ENCODE data around the gene TNRC18. TPM values are rescaled to one million over a fixed set of nuclear protein-coding genes. Genes with fewer than 3 reads are reported as not detected.

Gene TNRC18
- total RNA-seq, 6 donors from 2014 or later, result 101 to 617 (median 128) TPM

DNA sequence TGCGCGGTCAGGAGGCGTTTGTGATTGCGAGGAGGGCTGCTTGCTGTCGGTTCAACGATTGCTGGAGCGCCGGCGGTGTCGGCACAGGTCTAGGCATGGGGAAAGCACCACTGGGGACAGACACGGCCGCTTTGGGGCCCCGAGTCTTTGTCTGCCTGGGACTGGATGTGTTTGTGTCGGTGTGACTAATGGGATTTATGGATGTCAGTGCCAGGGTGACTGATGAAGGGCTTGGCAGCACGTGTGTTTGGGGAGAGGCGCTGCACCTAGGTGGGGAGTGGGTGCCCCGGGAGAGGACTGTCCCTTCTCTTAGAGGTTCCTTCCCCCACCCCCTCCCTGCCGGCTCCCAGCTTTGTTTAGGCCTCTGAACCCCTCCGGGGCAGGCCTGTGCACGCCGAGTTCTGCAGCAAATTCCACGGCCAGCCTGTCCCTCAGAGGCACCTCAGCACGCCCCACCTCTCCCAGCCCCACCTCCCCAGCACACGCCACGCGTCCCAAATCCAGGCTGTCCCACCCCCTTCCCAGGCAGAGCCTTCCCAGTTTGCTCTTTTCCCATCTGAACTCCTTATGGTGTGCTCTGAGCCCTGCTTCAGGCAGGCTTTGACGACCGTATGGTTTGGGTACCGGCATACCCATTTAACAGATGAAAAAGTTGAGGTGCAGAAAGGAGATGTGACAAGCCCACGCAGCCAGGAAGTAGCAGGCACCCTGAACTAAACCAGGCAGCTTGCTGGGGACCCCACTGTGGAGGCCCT is 6.4 kb upstream of the TNRC18 start:
- no peaks in the 10 kb centered on the region for H3K36me3 ChIP-seq
- H3K27me3 ChIP-seq, result no peaks in the 10 kb centered on the region
- 32 to 47% methylated on average over 25 to 26 of the region's 30 CpGs for WGBS, 2 donors
- H3K27ac ChIP-seq, result peak overlapping the region; percentile 95 to 99 (median 99)
- H3K4me1 ChIP-seq, result peaks cover 21 to 38% (median 22%) of the 10 kb centered on the region in 4 donors
- H3K9me3 ChIP-seq, result no peaks in the 10 kb centered on the region
- DNase-seq (peak; percentile 48 to 66), ATAC-seq (ENCODE audit: low FRiP score in 2 of 2) (no peak)
- H3K4me3 ChIP-seq, result peak overlapping the region; percentile 14 to 89 (median 66)
- TF ChIP-seq EP300 (IDR thresholded peaks at IDR 0.05) (no peak), POLR2A (IDR thresholded peaks at IDR 0.05) (no peak), POLR2AphosphoS5 (IDR thresholded peaks at IDR 0.05) (no peak)
- TF ChIP-seq, protein P1, sequence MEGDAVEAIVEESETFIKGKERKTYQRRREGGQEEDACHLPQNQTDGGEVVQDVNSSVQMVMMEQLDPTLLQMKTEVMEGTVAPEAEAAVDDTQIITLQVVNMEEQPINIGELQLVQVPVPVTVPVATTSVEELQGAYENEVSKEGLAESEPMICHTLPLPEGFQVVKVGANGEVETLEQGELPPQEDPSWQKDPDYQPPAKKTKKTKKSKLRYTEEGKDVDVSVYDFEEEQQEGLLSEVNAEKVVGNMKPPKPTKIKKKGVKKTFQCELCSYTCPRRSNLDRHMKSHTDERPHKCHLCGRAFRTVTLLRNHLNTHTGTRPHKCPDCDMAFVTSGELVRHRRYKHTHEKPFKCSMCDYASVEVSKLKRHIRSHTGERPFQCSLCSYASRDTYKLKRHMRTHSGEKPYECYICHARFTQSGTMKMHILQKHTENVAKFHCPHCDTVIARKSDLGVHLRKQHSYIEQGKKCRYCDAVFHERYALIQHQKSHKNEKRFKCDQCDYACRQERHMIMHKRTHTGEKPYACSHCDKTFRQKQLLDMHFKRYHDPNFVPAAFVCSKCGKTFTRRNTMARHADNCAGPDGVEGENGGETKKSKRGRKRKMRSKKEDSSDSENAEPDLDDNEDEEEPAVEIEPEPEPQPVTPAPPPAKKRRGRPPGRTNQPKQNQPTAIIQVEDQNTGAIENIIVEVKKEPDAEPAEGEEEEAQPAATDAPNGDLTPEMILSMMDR (IDR thresholded peaks at IDR 0.05), result no peak

GRCh38 chr7:5429253-5429856 is 5.7 kb upstream of the TNRC18 start:
- TF ChIP-seq, protein P1 (IDR thresholded peaks at IDR 0.05), result no peak
- TF ChIP-seq POLR2A (IDR thresholded peaks at IDR 0.05) (no peak), EP300 (IDR thresholded peaks at IDR 0.05) (no peak), POLR2AphosphoS5 (IDR thresholded peaks at IDR 0.05) (no peak)
- WGBS, 2 donors, result 10 to 13% methylated on average over 17 to 27 of the region's 31 CpGs
- Histone ChIP-seq H3K36me3 (no peaks in the 10 kb centered on the region), H3K9me3 (no peaks in the 10 kb centered on the region), H3K27ac (peak overlapping the region; percentile 95 to 99 (median 99)), H3K27me3 (no peaks in the 10 kb centered on the region), H3K4me1 (peaks cover 21 to 38% (median 22%) of the 10 kb centered on the region in 4 donors), H3K4me3 (peak overlapping the region; percentile 22 to 89 (median 66))
- ATAC-seq (ENCODE audit: low FRiP score in 2 of 2), result peak in 1 of 2 donors; percentile 61
- DNase-seq, result peak; percentile 45 to 88

- ATAC-seq (ENCODE audit: low FRiP score in 2 of 2) (peak in 1 of 2 donors; percentile 57), DNase-seq (peak; percentile 73 to 78)
- Histone ChIP-seq H3K4me1 (peaks cover 21 to 38% (median 22%) of the 10 kb centered on the region in 4 donors), H3K4me3 (peak overlapping the region; percentile 55 to 89 (median 82)), H3K27ac (peak overlapping the region; percentile 95 to 99 (median 99)), H3K36me3 (no peaks in the 10 kb centered on the region), H3K9me3 (no peaks in the 10 kb centered on the region), H3K27me3 (no peaks in the 10 kb centered on the region)
- WGBS, 2 donors, result 12 to 15% methylated on average over 23 to 42 of the region's 46 CpGs
- TF ChIP-seq, protein P1 (IDR thresholded peaks at IDR 0.05), result peak in 1 of 6 experiments; percentile 24
- TF ChIP-seq POLR2AphosphoS5 (IDR thresholded peaks at IDR 0.05), result no peak
- peak in 1 of 4 donors; percentile 3 for TF ChIP-seq POLR2A (IDR thresholded peaks at IDR 0.05)
- no peak for TF ChIP-seq EP300 (IDR thresholded peaks at IDR 0.05)
These were observed 5.0 kb upstream of the TNRC18 start for GRCh38 chr7:5428478-5429252.

DNA sequence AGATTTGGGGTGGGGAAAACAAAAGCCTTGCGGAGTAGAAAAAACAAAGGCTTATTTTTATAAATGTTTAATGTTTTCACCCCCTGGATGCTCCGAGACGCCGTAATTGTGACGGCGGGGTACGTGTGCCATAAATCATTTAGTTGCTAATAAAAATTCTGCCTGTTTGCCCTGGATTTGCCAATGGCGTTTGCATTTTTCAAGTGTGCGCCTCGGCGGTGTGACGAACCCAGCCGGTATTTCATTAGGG is 2.5 kb upstream of the TNRC18 start:
- no peaks in the 10 kb centered on the region for H3K36me3 ChIP-seq
- peak overlapping the region; percentile 95 to 99 (median 99) for H3K27ac ChIP-seq
- H3K4me1 ChIP-seq, result peaks cover 21 to 38% (median 22%) of the 10 kb centered on the region in 4 donors
- no peak for DNase-seq
- ATAC-seq (ENCODE audit: low FRiP score in 2 of 2), result no peak
- no peaks in the 10 kb centered on the region for H3K9me3 ChIP-seq
- WGBS, 2 donors, result 0 to 1% methylated on average over 13 of the region's 13 CpGs
- H3K4me3 ChIP-seq, result peak overlapping the region; percentile 55 to 89 (median 82)
- no peak for TF ChIP-seq POLR2A (IDR thresholded peaks at IDR 0.05)
- TF ChIP-seq, protein P1 (IDR thresholded peaks at IDR 0.05), result no peak
- no peak for TF ChIP-seq POLR2AphosphoS5 (IDR thresholded peaks at IDR 0.05)
- no peak for TF ChIP-seq EP300 (IDR thresholded peaks at IDR 0.05)
- no peaks in the 10 kb centered on the region for H3K27me3 ChIP-seq
